HL-60 (cell line): ENCODE results near the gene ENDOD1.
A peak's percentile ranks its signal among the peaks of the same experiment; 100 is the strongest.

ENCODE experiments used
- DNase-seq, 2 experiments: peaks; one replicate each; pipeline ENCODE4 v3.0.0-alpha.2; 2010 to 2020; ENCODE audit warnings: low read depth in 1 of 2, low spot score in 1 of 2
- H3K27ac ChIP-seq: fragments of 250-450 bp; sonication (Bioruptor Pico); replicated peaks from 2 replicates; pipeline ENCODE4 v1.5.1; 2020; ENCODE audit warnings: mild to moderate bottlenecking, moderate library complexity
- H3K27me3 ChIP-seq: fragments of 250-450 bp; sonication (Bioruptor Pico); 2 replicates; pipeline ENCODE4 v1.5.1; 2021; ENCODE audit warnings: mild to moderate bottlenecking, moderate library complexity; ENCODE audit not compliant: insufficient read depth, poor library complexity, severe bottlenecking
- H3K4me3 ChIP-seq: replicated peaks from 2 replicates; pipeline ENCODE4 v1.5.1; 2011; ENCODE audit warnings: mild to moderate bottlenecking, control low read depth, low read length; ENCODE audit not compliant: insufficient read depth
- GABPA ChIP-seq: IDR thresholded peaks from 2 replicates; pipeline ENCODE4 v1.6.1; 2012; ENCODE audit warnings: low read depth
- POLR2AphosphoS5 ChIP-seq: IDR thresholded peaks from 2 replicates; pipeline ENCODE4 v1.6.1; 2012; ENCODE audit warnings: low read depth
- SPI1 ChIP-seq: IDR thresholded peaks from 2 replicates; pipeline ENCODE4 v1.6.1; 2012; ENCODE audit warnings: low read depth, mild to moderate bottlenecking, borderline replicate concordance
- TF ChIP-seq, protein P1 (sequence below): IDR thresholded peaks from one replicate; pipeline ENCODE4 v1.5.1; 2011; ENCODE audit warnings: low read length, control low read depth, inconsistent platforms; ENCODE audit not compliant: insufficient read depth
- TF ChIP-seq, protein P2 (sequence below): IDR thresholded peaks from 2 replicates; pipeline ENCODE4 v1.6.1; 2012; ENCODE audit warnings: low read depth; ENCODE audit not compliant: insufficient replicate concordance

The ENDOD1 gene

DNA sequence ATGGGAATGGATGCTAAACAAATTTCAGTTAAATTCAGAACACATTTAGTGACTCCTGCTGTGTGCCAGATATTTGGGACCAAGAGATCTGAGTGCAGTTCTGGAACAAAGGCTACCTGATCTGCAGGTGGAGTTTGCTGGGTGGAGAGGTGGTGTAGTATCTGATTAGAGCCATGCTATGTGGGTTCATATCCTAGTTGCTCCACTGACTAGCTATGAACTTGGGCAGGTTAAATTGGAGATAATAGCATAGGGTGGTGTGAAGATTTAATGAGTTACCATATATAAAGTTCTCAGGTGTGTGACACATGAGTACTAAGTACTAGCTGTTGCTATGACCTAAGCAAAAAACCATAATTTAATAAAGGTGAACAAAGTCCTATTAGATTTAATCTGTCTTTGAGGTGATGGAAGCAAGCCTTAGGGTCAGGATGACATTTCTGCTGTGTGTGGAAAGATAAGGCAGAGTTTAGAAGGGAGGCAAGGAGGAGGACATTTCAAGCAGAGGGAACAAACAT is 2.1 kb downstream of the ENDOD1 start:
- Histone ChIP-seq H3K27ac (no peak overlapping the region), H3K4me3 (no peak overlapping the region), H3K27me3 (peaks cover 11% of the 10 kb centered on the region)
- DNase-seq = no peak
- TF ChIP-seq, protein P1, sequence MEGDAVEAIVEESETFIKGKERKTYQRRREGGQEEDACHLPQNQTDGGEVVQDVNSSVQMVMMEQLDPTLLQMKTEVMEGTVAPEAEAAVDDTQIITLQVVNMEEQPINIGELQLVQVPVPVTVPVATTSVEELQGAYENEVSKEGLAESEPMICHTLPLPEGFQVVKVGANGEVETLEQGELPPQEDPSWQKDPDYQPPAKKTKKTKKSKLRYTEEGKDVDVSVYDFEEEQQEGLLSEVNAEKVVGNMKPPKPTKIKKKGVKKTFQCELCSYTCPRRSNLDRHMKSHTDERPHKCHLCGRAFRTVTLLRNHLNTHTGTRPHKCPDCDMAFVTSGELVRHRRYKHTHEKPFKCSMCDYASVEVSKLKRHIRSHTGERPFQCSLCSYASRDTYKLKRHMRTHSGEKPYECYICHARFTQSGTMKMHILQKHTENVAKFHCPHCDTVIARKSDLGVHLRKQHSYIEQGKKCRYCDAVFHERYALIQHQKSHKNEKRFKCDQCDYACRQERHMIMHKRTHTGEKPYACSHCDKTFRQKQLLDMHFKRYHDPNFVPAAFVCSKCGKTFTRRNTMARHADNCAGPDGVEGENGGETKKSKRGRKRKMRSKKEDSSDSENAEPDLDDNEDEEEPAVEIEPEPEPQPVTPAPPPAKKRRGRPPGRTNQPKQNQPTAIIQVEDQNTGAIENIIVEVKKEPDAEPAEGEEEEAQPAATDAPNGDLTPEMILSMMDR = no peak
- TF ChIP-seq POLR2AphosphoS5 (no peak), GABPA (no peak), SPI1 (no peak)
- TF ChIP-seq, protein P2, sequence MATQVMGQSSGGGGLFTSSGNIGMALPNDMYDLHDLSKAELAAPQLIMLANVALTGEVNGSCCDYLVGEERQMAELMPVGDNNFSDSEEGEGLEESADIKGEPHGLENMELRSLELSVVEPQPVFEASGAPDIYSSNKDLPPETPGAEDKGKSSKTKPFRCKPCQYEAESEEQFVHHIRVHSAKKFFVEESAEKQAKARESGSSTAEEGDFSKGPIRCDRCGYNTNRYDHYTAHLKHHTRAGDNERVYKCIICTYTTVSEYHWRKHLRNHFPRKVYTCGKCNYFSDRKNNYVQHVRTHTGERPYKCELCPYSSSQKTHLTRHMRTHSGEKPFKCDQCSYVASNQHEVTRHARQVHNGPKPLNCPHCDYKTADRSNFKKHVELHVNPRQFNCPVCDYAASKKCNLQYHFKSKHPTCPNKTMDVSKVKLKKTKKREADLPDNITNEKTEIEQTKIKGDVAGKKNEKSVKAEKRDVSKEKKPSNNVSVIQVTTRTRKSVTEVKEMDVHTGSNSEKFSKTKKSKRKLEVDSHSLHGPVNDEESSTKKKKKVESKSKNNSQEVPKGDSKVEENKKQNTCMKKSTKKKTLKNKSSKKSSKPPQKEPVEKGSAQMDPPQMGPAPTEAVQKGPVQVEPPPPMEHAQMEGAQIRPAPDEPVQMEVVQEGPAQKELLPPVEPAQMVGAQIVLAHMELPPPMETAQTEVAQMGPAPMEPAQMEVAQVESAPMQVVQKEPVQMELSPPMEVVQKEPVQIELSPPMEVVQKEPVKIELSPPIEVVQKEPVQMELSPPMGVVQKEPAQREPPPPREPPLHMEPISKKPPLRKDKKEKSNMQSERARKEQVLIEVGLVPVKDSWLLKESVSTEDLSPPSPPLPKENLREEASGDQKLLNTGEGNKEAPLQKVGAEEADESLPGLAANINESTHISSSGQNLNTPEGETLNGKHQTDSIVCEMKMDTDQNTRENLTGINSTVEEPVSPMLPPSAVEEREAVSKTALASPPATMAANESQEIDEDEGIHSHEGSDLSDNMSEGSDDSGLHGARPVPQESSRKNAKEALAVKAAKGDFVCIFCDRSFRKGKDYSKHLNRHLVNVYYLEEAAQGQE = no peak

DNA sequence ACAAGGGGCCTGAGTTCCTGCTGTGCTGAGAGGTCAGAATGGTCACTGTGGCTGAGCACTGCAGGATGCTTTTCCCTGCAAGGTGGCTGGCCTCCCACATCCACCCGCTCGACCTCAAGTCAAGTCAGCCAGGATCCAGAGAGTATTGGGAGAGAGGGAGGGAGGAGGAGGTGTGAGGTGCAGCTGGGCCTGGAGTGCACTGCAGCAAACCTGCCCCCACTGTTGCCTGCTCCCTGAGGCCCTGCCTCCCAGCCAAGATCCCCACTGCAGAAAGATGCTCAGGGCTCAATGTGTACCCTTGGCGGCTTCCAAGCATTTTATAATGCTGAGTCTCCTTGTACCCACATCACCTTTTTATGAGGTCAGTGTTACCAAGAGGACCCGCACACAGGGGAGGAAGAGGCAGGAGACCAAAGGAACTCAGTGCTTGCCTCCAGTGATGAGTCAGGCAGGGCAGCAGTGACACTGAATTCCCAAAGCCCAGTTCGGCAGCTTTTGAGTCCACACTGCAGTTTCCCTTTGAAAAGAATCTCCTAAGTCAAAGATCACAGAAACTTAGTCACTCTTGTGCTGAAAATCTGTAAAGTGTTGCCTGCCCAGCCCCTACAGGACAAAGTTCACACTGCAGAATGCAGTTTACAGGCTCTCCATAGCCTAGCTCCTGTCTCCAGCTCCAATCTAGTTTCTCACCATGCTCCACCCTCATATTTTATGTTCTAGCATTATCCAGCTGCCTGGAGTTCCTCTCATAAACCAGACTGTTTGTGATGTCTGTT is 3.1 kb downstream of the ENDOD1 start:
- H3K4me3 ChIP-seq = no peak overlapping the region
- H3K27ac ChIP-seq = no peak overlapping the region
- no peak for DNase-seq

DNA sequence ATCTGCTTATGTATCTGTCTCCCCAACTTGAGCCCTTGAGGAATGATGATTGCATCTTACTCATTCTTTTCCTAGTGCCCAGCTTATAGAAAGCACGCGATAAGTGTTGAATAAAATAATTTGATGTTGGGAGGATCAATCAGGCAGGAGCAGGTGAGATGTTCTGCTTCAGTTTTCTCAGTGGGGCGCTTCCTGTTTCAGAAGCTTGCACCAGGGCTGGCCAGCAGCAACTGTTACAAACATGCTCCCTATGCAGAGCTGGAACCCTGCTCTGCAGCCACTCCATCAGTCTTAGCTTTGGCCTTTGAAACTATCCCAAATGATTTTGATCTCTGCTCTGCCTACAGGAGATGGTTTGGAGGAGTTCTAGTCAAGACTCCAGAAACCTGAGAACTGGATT is 3.9 kb downstream of the ENDOD1 start:
- TF ChIP-seq, protein P2 = no peak
- TF ChIP-seq SPI1 (0 out of 2 replicates have a peak, but pooled peaks have one; percentile 12), POLR2AphosphoS5 (no peak), GABPA (no peak)
- TF ChIP-seq, protein P1 = no peak
- peaks cover 11% of the 10 kb centered on the region for H3K27me3 ChIP-seq
- H3K27ac ChIP-seq = no peak overlapping the region
- no peak overlapping the region for H3K4me3 ChIP-seq
- DNase-seq = no peak

More for the DNA sequence above, 3.1 kb downstream of the ENDOD1 start:
- H3K27me3 ChIP-seq = peaks cover 11% of the 10 kb centered on the region
- TF ChIP-seq, protein P1 = peak; percentile 41
- TF ChIP-seq SPI1 = no peak
